Measurements from ENCODE around the gene TMPRSS13. TPM values are rescaled to one million over a fixed set of nuclear protein-coding genes. Genes with fewer than 3 reads are reported as not detected.

The TMPRSS13 gene
- total and polyA plus RNA-seq, 2 of the 13 experiments (the other 11 are each of a cell fraction or from before 2014, with no cell fraction given): not detected

- no peak for TF ChIP-seq GPBP1L1 (CRISPR knock-in tag; IDR thresholded peaks at IDR 0.05)
- no peak for TF ChIP-seq SOX5 (CRISPR knock-in tag; IDR thresholded peaks at IDR 0.05; ENCODE audit: borderline replicate concordance)
- peak; percentile 36; the same call in 1 of the 2 replicates for TF ChIP-seq HNF1B (CRISPR knock-in tag; IDR thresholded peaks at IDR 0.05)
Measured at GRCh38 chr11:117946842-117947526, 17.8 kb upstream of the TMPRSS13 start (continued).

- FAIRE-seq: no peak
- Histone ChIP-seq H3K27me3 (ENCODE audit: control insufficient read depth in 1 of 2, insufficient read depth in 2 of 2, low read length in 2 of 2) (peaks cover 1 to 22% of the 10 kb centered on the region in 2 experiments; a peak in 2 of 5 replicates), H3K9ac (ENCODE audit: insufficient read depth, low read depth, low read length) (no peak overlapping the region), H3K36me3 (replicated peaks in 1 of 2; ENCODE audit: control insufficient read depth in 1 of 2, insufficient read depth in 2 of 2, low read length in 2 of 2) (no peaks in the 10 kb centered on the region), H3K4me1 (ENCODE audit: insufficient read depth, low read length) (no peaks in the 10 kb centered on the region), H3K4me3 (replicated peaks in 1 of 3; ENCODE audit: insufficient read depth in 1 of 3, low read depth in 2 of 3, low read length in 3 of 3) (no peak overlapping the region), H3K9me3 (ENCODE audit: low read length) (no peaks in the 10 kb centered on the region; the same call in 1 of the 2 replicates), H3K79me2 (ENCODE audit: insufficient read depth, low read length) (no peaks in the 10 kb centered on the region), H3K27ac (ENCODE audit: extremely low read length, insufficient read depth, low read length) (no peak overlapping the region), H3K4me2 (ENCODE audit: low read depth, low read length) (no peak overlapping the region), H4K20me1 (ENCODE audit: insufficient read depth, low read length) (no peaks in the 10 kb centered on the region), H2AFZ (ENCODE audit: low read length) (no peak overlapping the region)
- 30% methylated on average over 5 of the region's 5 CpGs for WGBS (ENCODE audit: low lambda C conversion rate)
- in situ Hi-C loops (cut with HindIII; ENCODE audit: extremely low pct_ligation_motif_present, low pct_unique_long_range_greater_than_20kb) (loop anchor here (5.0 to 25.0 kb wide), 2 partner anchors 124 to 509 kb away; partner anchors contain the start of gene FXYD2), intact Hi-C loops (cut with micrococcal nuclease; ENCODE audit: unreplicated experiment) (loop anchor here (10.0 kb wide), 1 partner anchor 521 kb away; no protein-coding TSS in a partner anchor)
- POLR2A ChIA-PET: interaction anchor here (0.7 to 0.9 kb wide), 2 partner anchors 102 to 139 kb away, joined by 3 to 4 read pairs; no protein-coding TSS in a partner anchor
- CTCF ChIA-PET (ENCODE audit: low intra/inter-chr PET ratio, low total read pairs): interaction anchor here (0.9 to 3.2 kb wide), 5 partner anchors 102 to 138 kb away, joined by 3 to 33 read pairs (median 19); no protein-coding TSS in a partner anchor
- ATAC-seq: no peak; the same call in 2 of the 3 replicates
- no TSS peak for BruUV-seq (replicated peaks)
- no peak for TF ChIP-seq TEAD3 (CRISPR knock-in tag; optimal IDR thresholded peaks at IDR 0.05; ENCODE audit: borderline replicate concordance)
- TF ChIP-seq SOX13 (IDR thresholded peaks at IDR 0.05): no peak
- no peak for TF ChIP-seq SOX13 (CRISPR knock-in tag; conservative IDR thresholded peaks at IDR 0.05 in 1 of 2, IDR thresholded peaks at IDR 0.05 in 1 of 2)
- peak; percentile 20; the same call in 1 of the 2 replicates for TF ChIP-seq ZNF75D (CRISPR knock-in tag; IDR thresholded peaks at IDR 0.05; ENCODE audit: borderline replicate concordance)
- TF ChIP-seq CREB1 (IDR thresholded peaks at IDR 0.05): peak; percentile 82
- no peak for TF ChIP-seq CREB1 (CRISPR knock-in tag; IDR thresholded peaks at IDR 0.05)
- no peak for DNase-seq (ENCODE audit: low spot score)
Measured at GRCh38 chr11:117946156-117946841, 17.1 kb upstream of the TMPRSS13 start.

Data from HepG2 (cell line).